Measurements from ENCODE around the gene MYZAP. TPM values are rescaled to one million over a fixed set of nuclear protein-coding genes. Genes with fewer than 3 reads are reported as not detected.

The MYZAP gene
- total RNA-seq, 1 experiment from 2014 or later, result 1.1 TPM

DNA sequence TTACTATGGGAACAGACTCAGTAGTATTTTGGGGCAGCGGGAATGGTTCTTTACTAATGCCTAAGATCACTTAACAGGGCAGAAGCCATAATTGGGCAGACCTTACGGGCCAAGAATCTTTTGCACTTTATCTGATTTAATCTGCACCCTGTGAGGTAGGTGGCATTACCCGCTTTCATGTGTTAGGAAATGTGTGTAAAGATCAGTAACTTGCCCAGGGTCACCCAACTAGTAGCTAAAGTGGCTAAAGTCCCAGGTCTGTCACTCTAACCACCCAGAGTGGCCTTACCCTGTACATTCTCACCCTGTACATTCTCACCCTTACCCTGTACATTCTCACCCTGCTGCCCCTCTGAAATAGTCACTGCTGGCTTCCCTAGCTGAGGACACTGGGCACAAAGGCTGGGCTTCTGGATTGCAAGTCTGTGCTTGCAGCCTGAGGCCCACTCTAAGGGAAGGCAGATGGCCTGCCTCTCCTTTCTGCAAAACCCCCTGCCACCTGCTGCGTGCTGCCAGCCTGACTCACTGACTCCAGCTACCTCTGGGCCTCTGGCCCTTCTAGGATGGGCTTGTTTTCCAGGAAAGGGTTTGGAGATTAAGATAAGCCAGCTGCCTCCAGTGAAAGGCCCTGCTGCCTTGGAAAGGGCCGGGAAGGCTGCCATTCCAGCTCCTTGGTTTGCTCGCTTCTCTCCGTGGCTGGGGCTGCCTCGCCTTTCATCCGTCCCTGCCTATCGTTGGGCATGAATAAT is 37.5 kb upstream of the MYZAP start:
- intact Hi-C loops (cut with micrococcal nuclease; ENCODE audit: unreplicated experiment) (no loop called here), in situ Hi-C loops (cut with HindIII; ENCODE audit: low pct_unique_long_range_greater_than_20kb, low sequenced_read_pairs) (no loop called here)
- BruUV-seq (replicated peaks), result no TSS peak
- H3K36me3 ChIP-seq (ENCODE audit: control insufficient read depth, insufficient read depth, low read length), result no peaks in the 10 kb centered on the region
- no peaks in the 10 kb centered on the region for H3K9me3 ChIP-seq (ENCODE audit: control insufficient read depth, insufficient read depth, low read depth, low read length)
- POLR2A ChIA-PET, result no interaction called here
- H3K4me3 ChIP-seq (ENCODE audit: low read depth in 2 of 2, low read length in 2 of 2), result no peak overlapping the region
- DNase-seq (ENCODE audit: low read depth, low spot score), result no peak
- peak overlapping the region; percentile 37 for H3K27ac ChIP-seq (ENCODE audit: low read length)
- TF ChIP-seq TCF7L2 (IDR thresholded peaks at IDR 0.05; ENCODE audit: low read depth, low read length), result no peak
- TF ChIP-seq SIN3A (IDR thresholded peaks at IDR 0.05; ENCODE audit: borderline replicate concordance, insufficient read depth, low read depth, low read length), result no peak
- TF ChIP-seq, protein P1, sequence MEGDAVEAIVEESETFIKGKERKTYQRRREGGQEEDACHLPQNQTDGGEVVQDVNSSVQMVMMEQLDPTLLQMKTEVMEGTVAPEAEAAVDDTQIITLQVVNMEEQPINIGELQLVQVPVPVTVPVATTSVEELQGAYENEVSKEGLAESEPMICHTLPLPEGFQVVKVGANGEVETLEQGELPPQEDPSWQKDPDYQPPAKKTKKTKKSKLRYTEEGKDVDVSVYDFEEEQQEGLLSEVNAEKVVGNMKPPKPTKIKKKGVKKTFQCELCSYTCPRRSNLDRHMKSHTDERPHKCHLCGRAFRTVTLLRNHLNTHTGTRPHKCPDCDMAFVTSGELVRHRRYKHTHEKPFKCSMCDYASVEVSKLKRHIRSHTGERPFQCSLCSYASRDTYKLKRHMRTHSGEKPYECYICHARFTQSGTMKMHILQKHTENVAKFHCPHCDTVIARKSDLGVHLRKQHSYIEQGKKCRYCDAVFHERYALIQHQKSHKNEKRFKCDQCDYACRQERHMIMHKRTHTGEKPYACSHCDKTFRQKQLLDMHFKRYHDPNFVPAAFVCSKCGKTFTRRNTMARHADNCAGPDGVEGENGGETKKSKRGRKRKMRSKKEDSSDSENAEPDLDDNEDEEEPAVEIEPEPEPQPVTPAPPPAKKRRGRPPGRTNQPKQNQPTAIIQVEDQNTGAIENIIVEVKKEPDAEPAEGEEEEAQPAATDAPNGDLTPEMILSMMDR (IDR thresholded peaks at IDR 0.05), result no peak
- TF ChIP-seq POLR2AphosphoS5 (IDR thresholded peaks at IDR 0.05; ENCODE audit: low read depth, low read length), result no peak
- TF ChIP-seq, protein P2, sequence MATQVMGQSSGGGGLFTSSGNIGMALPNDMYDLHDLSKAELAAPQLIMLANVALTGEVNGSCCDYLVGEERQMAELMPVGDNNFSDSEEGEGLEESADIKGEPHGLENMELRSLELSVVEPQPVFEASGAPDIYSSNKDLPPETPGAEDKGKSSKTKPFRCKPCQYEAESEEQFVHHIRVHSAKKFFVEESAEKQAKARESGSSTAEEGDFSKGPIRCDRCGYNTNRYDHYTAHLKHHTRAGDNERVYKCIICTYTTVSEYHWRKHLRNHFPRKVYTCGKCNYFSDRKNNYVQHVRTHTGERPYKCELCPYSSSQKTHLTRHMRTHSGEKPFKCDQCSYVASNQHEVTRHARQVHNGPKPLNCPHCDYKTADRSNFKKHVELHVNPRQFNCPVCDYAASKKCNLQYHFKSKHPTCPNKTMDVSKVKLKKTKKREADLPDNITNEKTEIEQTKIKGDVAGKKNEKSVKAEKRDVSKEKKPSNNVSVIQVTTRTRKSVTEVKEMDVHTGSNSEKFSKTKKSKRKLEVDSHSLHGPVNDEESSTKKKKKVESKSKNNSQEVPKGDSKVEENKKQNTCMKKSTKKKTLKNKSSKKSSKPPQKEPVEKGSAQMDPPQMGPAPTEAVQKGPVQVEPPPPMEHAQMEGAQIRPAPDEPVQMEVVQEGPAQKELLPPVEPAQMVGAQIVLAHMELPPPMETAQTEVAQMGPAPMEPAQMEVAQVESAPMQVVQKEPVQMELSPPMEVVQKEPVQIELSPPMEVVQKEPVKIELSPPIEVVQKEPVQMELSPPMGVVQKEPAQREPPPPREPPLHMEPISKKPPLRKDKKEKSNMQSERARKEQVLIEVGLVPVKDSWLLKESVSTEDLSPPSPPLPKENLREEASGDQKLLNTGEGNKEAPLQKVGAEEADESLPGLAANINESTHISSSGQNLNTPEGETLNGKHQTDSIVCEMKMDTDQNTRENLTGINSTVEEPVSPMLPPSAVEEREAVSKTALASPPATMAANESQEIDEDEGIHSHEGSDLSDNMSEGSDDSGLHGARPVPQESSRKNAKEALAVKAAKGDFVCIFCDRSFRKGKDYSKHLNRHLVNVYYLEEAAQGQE (IDR thresholded peaks at IDR 0.05; ENCODE audit: insufficient read depth in 1 of 2, low read depth in 2 of 2, low read length in 1 of 2), result no peak
- CTCF ChIA-PET, result interaction anchor here (0.6 kb wide), 1 partner anchor 142 kb away, joined by 3 read pairs; no protein-coding TSS in a partner anchor
- H3K4me1 ChIP-seq (ENCODE audit: control insufficient read depth, insufficient read depth, low read length), result peaks cover 13% of the 10 kb centered on the region
- no peaks in the 10 kb centered on the region for H3K27me3 ChIP-seq (ENCODE audit: control insufficient read depth, insufficient read depth, low read length)
- ATAC-seq, result peak; percentile 41

DNA sequence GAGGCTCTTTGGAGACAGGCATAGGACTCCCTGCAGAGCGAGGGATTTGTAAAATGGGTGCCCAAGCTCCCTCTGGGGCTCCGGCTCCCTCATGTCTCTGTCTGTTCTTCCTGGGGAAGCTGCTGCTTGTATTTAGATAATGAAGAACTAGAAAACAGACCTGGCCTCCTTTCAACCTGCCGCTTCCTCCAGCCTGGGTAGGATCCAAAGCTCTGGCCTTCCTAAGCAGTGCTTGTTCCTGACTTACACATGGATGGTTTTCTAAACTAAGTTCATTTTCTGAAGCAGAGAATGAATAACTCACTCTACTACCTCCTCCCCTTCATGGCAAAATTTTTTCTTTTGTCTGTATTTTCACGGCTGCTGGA is 36.9 kb upstream of the MYZAP start:
- no peak for DNase-seq (ENCODE audit: low read depth, low spot score)
- H3K4me3 ChIP-seq (ENCODE audit: low read depth in 2 of 2, low read length in 2 of 2), result no peak overlapping the region
- ATAC-seq, result no peak
- peaks cover 13% of the 10 kb centered on the region for H3K4me1 ChIP-seq (ENCODE audit: control insufficient read depth, insufficient read depth, low read length)
- in situ Hi-C loops (cut with HindIII; ENCODE audit: low pct_unique_long_range_greater_than_20kb, low sequenced_read_pairs), result no loop called here
- no peaks in the 10 kb centered on the region for H3K9me3 ChIP-seq (ENCODE audit: control insufficient read depth, insufficient read depth, low read depth, low read length)
- H3K27ac ChIP-seq (ENCODE audit: low read length), result no peak overlapping the region
- ChIA-PET POLR2A (no interaction called here), CTCF (no interaction called here)
- no peaks in the 10 kb centered on the region for H3K27me3 ChIP-seq (ENCODE audit: control insufficient read depth, insufficient read depth, low read length)
- no TSS peak for BruUV-seq (replicated peaks)
- intact Hi-C loops (cut with micrococcal nuclease; ENCODE audit: unreplicated experiment), result no loop called here
- no peak for TF ChIP-seq TCF7L2 (IDR thresholded peaks at IDR 0.05; ENCODE audit: low read depth, low read length)
- no peak for TF ChIP-seq POLR2AphosphoS5 (IDR thresholded peaks at IDR 0.05; ENCODE audit: low read depth, low read length)
- TF ChIP-seq, protein P2 (IDR thresholded peaks at IDR 0.05; ENCODE audit: insufficient read depth in 1 of 2, low read depth in 2 of 2, low read length in 1 of 2), result no peak
- TF ChIP-seq, protein P1 (IDR thresholded peaks at IDR 0.05), result no peak
- TF ChIP-seq SIN3A (IDR thresholded peaks at IDR 0.05; ENCODE audit: borderline replicate concordance, insufficient read depth, low read depth, low read length), result no peak
- H3K36me3 ChIP-seq (ENCODE audit: control insufficient read depth, insufficient read depth, low read length), result no peaks in the 10 kb centered on the region
